ENCODE results near the gene IGFBP1. TPM values are rescaled to one million over a fixed set of nuclear protein-coding genes. Genes with fewer than 3 reads are reported as not detected.

The IGFBP1 gene
- total RNA-seq, 2 donors from 2014 or later = not detected

DNA sequence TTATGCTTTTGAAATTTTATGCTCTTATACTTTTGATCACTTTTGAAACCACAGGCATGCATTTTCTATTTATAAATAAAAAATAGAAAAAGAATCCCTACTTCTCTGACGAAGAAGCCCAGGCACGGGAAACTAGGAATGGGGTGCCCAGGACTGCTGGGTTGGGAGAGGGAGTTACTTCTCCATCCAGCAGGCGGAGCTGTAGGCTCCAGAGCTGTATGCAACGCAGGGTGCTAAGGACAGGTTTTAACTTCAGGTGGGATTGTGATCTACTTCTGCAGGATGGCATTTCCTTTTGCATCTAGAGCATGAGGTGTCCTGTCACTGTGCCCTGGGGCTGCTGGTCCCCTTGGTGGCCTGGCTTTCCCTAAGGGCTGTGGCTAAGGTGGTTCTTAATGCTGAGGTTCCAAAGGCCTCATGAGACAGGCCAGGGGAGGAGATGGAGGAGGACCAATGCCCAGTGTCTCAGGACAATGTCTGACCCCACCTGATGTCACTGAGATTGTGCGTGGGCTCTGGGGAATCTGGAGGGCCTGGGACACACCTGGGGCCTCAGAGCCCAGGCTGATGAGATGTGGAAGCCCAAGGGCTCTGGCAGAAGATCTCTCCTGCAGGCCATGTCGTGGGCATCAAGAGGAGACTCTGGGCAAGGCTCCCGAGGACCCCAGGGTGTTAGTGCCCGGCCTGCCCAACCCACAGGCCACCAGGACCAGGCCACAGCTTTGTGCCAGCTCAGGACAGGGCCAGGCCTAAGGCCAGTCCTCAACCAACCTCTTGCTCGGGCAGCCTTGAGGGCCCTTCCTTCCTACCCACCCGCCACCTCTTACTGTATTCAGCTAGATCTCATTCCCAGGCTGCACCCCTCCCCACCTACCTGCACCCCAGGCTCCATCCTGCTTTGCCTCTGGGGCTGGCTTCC, 15.9 kb upstream of the IGFBP1 start:
- peaks cover 20% of the 10 kb centered on the region for H3K27me3 Mint-ChIP-seq
- peaks cover 2% of the 10 kb centered on the region for H3K36me3 Mint-ChIP-seq (ENCODE audit: low read depth)
- H3K4me1 Mint-ChIP-seq = no peaks in the 10 kb centered on the region
- no peak for ATAC-seq
- no peak overlapping the region for H3K27ac Mint-ChIP-seq
- no peak for DNase-seq
- H3K4me3 Mint-ChIP-seq = no peak overlapping the region
- H3K9me3 ChIP-seq (ENCODE audit: control insufficient read depth, low read length, poor library complexity, severe bottlenecking) = no peaks in the 10 kb centered on the region

- DNase-seq (no peak), ATAC-seq (no peak)
- Mint-ChIP-seq H3K4me3 (no peak within 1 kb of the TSS), H3K4me1 (no peaks in the 10 kb centered on the region), H3K27ac (no peak within 1 kb of the TSS), H3K36me3 (ENCODE audit: low read depth) (peaks cover 2% of the 10 kb centered on the region), H3K27me3 (peaks cover 18% of the 10 kb centered on the region)
- no peaks in the 10 kb centered on the region for H3K9me3 ChIP-seq (ENCODE audit: control insufficient read depth, low read length, poor library complexity, severe bottlenecking)
Measured at GRCh38 chr7:45873035-45873354, 15.3 kb upstream of the IGFBP1 start, which contains the start of gene CCDC201. Gene CCDC201 (minus strand): TSS chr7:45873082. CDS start chr7:45873007, 75 bp downstream.

GRCh38 chr7:45873355-45873754, 14.9 kb upstream of the IGFBP1 start:
- H3K4me3 Mint-ChIP-seq = no peak overlapping the region
- H3K9me3 ChIP-seq (ENCODE audit: control insufficient read depth, low read length, poor library complexity, severe bottlenecking) = no peaks in the 10 kb centered on the region
- no peaks in the 10 kb centered on the region for H3K4me1 Mint-ChIP-seq
- ATAC-seq (no peak), DNase-seq (no peak)
- no peak overlapping the region for H3K27ac Mint-ChIP-seq
- H3K27me3 Mint-ChIP-seq = peaks cover 18% of the 10 kb centered on the region
- H3K36me3 Mint-ChIP-seq (ENCODE audit: low read depth) = peaks cover 2% of the 10 kb centered on the region

- Mint-ChIP-seq H3K4me3 (no peak overlapping the region), H3K36me3 (ENCODE audit: low read depth) (peaks cover 2% of the 10 kb centered on the region), H3K27ac (no peak overlapping the region), H3K4me1 (no peaks in the 10 kb centered on the region), H3K27me3 (peaks cover 18% of the 10 kb centered on the region)
- no peaks in the 10 kb centered on the region for H3K9me3 ChIP-seq (ENCODE audit: control insufficient read depth, low read length, poor library complexity, severe bottlenecking)
- no peak for ATAC-seq
- no peak for DNase-seq
Measured at GRCh38 chr7:45874408-45875131, 13.7 kb upstream of the IGFBP1 start.

GRCh38 chr7:45876519-45876918, 11.8 kb upstream of the IGFBP1 start:
- no peak overlapping the region for H3K4me3 Mint-ChIP-seq
- H3K27me3 Mint-ChIP-seq = peaks cover 12% of the 10 kb centered on the region
- no peak overlapping the region for H3K27ac Mint-ChIP-seq
- no peak for DNase-seq
- H3K4me1 Mint-ChIP-seq = no peaks in the 10 kb centered on the region
- H3K9me3 ChIP-seq (ENCODE audit: control insufficient read depth, low read length, poor library complexity, severe bottlenecking) = no peaks in the 10 kb centered on the region
- peaks cover 2% of the 10 kb centered on the region for H3K36me3 Mint-ChIP-seq (ENCODE audit: low read depth)
- ATAC-seq = no peak

DNA sequence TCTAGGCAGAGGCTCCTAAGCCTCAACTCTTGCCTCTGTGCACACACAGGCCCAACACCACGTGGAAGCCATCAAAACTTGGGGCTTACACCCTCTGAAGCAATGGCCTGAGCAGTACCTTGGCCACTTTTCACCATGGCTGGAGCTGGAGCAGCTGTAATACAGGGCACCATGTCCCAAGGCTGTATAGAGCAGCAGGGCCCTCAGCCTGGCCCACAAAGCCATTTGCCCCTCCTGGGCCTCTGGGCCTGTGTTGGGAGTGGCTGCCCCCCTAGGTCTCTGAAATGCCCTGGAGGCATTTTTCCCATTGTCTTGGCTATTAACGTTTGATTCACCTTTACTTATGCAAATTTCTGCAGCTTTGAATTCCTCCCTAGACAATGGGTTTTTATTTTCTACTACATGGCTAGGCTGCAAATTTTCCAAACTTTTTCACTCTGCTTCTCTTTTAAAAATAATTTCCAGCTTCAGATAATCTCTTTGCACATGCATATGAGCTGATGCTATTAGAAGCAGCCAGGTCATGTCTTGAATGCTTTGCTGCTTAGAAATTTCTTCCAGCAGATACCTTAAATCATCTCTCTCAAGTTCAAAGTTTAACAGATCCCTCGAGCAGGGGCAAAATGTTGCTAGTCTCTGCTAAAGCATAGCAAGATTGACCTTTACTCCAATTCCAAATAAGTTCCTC, 9.7 kb upstream of the IGFBP1 start:
- H3K27me3 Mint-ChIP-seq = peaks cover 16% of the 10 kb centered on the region
- H3K4me3 Mint-ChIP-seq = no peak overlapping the region
- H3K27ac Mint-ChIP-seq = no peak overlapping the region
- no peaks in the 10 kb centered on the region for H3K36me3 Mint-ChIP-seq (ENCODE audit: low read depth)
- no peaks in the 10 kb centered on the region for H3K9me3 ChIP-seq (ENCODE audit: control insufficient read depth, low read length, poor library complexity, severe bottlenecking)
- no peak for DNase-seq
- no peak for ATAC-seq
- no peaks in the 10 kb centered on the region for H3K4me1 Mint-ChIP-seq

GRCh38 chr7:45880433-45880860, 7.8 kb upstream of the IGFBP1 start:
- H3K9me3 ChIP-seq (ENCODE audit: control insufficient read depth, low read length, poor library complexity, severe bottlenecking) = no peaks in the 10 kb centered on the region
- Mint-ChIP-seq H3K36me3 (ENCODE audit: low read depth) (peaks cover 4% of the 10 kb centered on the region), H3K4me1 (peaks cover 2% of the 10 kb centered on the region), H3K4me3 (no peak overlapping the region), H3K27me3 (peaks cover 28% of the 10 kb centered on the region), H3K27ac (no peak overlapping the region)
- DNase-seq = no peak
- no peak for ATAC-seq

DNA sequence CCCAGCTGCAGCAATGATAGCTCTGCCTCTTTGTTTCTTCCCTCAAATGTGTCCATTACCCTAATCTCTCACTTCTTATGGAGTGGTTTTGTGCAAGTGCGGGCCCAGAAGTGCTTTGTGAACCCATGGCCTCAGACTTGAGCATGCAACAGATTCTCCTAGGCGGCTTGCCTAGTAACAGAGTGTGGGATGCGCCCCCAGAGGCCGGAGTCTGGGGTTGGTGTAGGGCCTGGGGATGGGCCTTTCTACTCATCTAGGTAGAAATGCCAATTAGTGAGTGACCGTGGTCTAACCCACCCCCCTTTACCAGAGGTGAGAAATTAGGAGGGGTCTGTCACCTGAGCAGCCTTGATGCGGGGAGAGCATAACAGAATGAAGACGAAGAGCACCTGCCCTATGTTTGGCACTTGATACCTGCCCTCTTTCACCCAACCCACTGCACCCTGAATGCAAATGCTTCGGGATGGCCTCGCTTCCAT, 7.0 kb upstream of the IGFBP1 start:
- ATAC-seq = no peak
- H3K27ac Mint-ChIP-seq = no peak overlapping the region
- DNase-seq = no peak
- H3K4me1 Mint-ChIP-seq = peaks cover 2% of the 10 kb centered on the region
- H3K9me3 ChIP-seq (ENCODE audit: control insufficient read depth, low read length, poor library complexity, severe bottlenecking) = no peaks in the 10 kb centered on the region
- H3K4me3 Mint-ChIP-seq = no peak overlapping the region
- H3K27me3 Mint-ChIP-seq = peaks cover 37% of the 10 kb centered on the region
- peaks cover 4% of the 10 kb centered on the region for H3K36me3 Mint-ChIP-seq (ENCODE audit: low read depth)

DNA sequence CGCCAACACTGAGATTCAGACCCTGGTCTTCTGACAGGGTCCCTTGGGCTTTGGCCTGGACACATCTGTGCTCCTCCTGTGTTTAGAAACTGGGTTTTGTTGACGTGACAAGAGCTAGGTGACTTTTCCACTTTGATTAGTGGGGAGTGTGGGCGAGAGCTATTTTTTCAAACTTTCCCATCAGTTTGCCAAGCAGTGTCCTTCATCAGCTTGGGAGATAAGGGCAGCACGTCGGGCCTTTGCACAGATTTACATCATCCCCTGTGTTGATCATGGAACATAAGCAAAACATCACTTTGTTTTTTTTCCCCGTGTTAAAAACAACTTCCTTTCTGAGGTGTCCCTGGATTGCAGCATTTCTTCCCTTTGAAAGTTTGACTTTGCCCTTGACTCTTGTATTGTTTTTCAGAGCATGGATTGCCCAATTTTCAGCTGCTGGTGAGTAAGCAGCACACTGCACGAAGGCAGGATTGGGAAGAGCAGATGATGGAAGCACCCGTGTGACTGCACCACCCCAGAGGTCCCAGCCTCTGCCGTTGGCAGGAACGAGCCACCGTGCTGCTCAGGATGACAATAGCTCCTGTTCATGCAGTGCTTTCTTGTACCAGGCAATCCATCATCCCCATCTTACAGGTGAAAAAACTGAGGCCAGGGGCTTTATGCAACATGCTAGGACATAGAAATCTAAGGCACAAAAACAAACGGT, 6.4 kb upstream of the IGFBP1 start:
- Mint-ChIP-seq H3K27me3 (peaks cover 43% of the 10 kb centered on the region), H3K36me3 (ENCODE audit: low read depth) (peaks cover 4% of the 10 kb centered on the region), H3K4me1 (peaks cover 2% of the 10 kb centered on the region), H3K4me3 (no peak overlapping the region), H3K27ac (no peak overlapping the region)
- no peak for DNase-seq
- ATAC-seq = no peak
- no peaks in the 10 kb centered on the region for H3K9me3 ChIP-seq (ENCODE audit: control insufficient read depth, low read length, poor library complexity, severe bottlenecking)

GRCh38 chr7:45882465-45882810, 5.8 kb upstream of the IGFBP1 start:
- no peak overlapping the region for H3K4me3 Mint-ChIP-seq
- H3K27ac Mint-ChIP-seq = no peak overlapping the region
- ATAC-seq = no peak

GRCh38 chr7:45884136-45884535, 4.2 kb upstream of the IGFBP1 start:
- ATAC-seq (no peak), DNase-seq (no peak)
- H3K4me3 Mint-ChIP-seq = no peak overlapping the region
- H3K4me1 Mint-ChIP-seq = peaks cover 4% of the 10 kb centered on the region
- H3K36me3 Mint-ChIP-seq (ENCODE audit: low read depth) = peaks cover 4% of the 10 kb centered on the region
- H3K27ac Mint-ChIP-seq = no peak overlapping the region
- H3K9me3 ChIP-seq (ENCODE audit: control insufficient read depth, low read length, poor library complexity, severe bottlenecking) = no peaks in the 10 kb centered on the region
- H3K27me3 Mint-ChIP-seq = peaks cover 60% of the 10 kb centered on the region

More at GRCh38 chr7:45882465-45882810, 5.8 kb upstream of the IGFBP1 start:
- Mint-ChIP-seq H3K36me3 (ENCODE audit: low read depth) (peaks cover 4% of the 10 kb centered on the region), H3K4me1 (peaks cover 2% of the 10 kb centered on the region), H3K27me3 (peaks cover 48% of the 10 kb centered on the region)
- H3K9me3 ChIP-seq (ENCODE audit: control insufficient read depth, low read length, poor library complexity, severe bottlenecking) = no peaks in the 10 kb centered on the region
- DNase-seq = no peak

- Mint-ChIP-seq H3K27me3 (peaks cover 72% of the 10 kb centered on the region), H3K4me1 (peaks cover 4% of the 10 kb centered on the region), H3K36me3 (ENCODE audit: low read depth) (peaks cover 4% of the 10 kb centered on the region), H3K27ac (no peak overlapping the region), H3K4me3 (no peak overlapping the region)
- DNase-seq (no peak), ATAC-seq (no peak)
- H3K9me3 ChIP-seq (ENCODE audit: control insufficient read depth, low read length, poor library complexity, severe bottlenecking) = no peaks in the 10 kb centered on the region
Measured at GRCh38 chr7:45885264-45885882, 2.9 kb upstream of the IGFBP1 start.
